Effector memory CD8-positive, alpha-beta T cell (primary cell): ENCODE results near the gene NAV1.
"Not testable (repeated sequence)": the region's sequence is repeated elsewhere in the genome, so short reads cannot be mapped to it uniquely, and the experiment has no call there.

Source experiments
- ATAC-seq: fragments of 150-1000 bp; cut with Tn5 transposase; replicated peaks from 2 replicates; pipeline ENCODE4 v1.10.0; 2021; ENCODE audit warnings: mild to moderate bottlenecking, moderate library complexity
- DNase-seq, 3 experiments: peaks; one replicate each; pipeline ENCODE4 v3.0.0; 2021
- H3K27ac Mint-ChIP-seq, 2 donors: one replicate each; pipeline ENCODE4 v1.8.0; 2022; ENCODE audit warnings: mild to moderate bottlenecking in 2 of 2, mixed read lengths in 2 of 2, moderate library complexity in 2 of 2
- H3K27me3 Mint-ChIP-seq, 2 donors: one replicate each; pipeline ENCODE4 v1.8.0; 2022; ENCODE audit warnings: mixed read lengths in 2 of 2
- H3K36me3 Mint-ChIP-seq: one replicate; pipeline ENCODE4 v1.8.0; 2022; ENCODE audit warnings: mild to moderate bottlenecking, moderate library complexity, mixed read lengths; ENCODE audit not compliant: insufficient read depth
- H3K4me1 Mint-ChIP-seq, 2 donors: one replicate each; pipeline ENCODE4 v1.8.0; 2022; ENCODE audit warnings: low read depth in 2 of 2, mixed read lengths in 2 of 2
- H3K4me3 Mint-ChIP-seq, 2 donors: one replicate each; pipeline ENCODE4 v1.8.0; 2022; ENCODE audit warnings: mild to moderate bottlenecking in 2 of 2, mixed read lengths in 2 of 2, moderate library complexity in 2 of 2
- H3K9me3 Mint-ChIP-seq, 2 donors: one replicate each; pipeline ENCODE4 v1.8.0; 2022; ENCODE audit warnings: mixed read lengths in 2 of 2

Gene NAV1

DNA sequence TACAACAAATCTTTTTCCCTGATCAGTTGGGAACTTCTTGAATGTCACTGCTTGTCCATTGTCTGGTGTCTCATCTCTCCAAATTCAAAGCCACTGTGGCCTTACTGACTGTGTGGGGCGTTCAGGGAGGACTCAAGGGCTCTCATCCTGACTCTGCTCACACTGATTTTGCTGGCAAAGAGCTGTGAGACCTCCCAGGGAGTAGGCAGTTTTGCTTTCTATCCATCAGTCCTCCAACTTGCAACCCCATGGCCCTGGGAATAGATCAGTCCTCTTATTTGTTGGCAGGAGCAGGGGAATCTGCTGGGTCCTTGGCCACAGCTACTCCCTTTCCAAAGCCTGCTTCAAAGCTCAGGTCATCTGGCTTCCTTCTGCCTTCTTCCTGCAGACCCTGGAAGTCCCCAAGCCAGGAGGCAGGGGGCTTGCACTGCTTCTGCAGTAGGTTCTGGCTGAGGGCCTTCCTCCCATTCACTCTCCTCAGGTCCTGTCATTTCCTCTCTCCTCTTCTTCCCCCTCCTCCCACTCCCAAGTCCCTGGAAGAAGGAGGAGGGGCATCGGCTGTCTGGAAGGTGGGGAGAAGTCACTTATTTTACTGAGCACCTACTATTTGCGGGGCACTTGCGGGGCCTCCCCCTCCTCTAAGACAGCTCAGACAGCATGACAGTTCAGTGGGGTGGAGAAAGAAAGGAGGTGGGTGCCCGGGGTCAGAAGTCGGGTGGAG lies 876 bp upstream of the NAV1 start:
- no peaks in the 10 kb centered on the region for H3K9me3 Mint-ChIP-seq
- ATAC-seq: no peak
- H3K36me3 Mint-ChIP-seq: peaks cover 3% of the 10 kb centered on the region
- DNase-seq: no peak
- H3K27ac Mint-ChIP-seq: peak overlapping the region in 1 of 2 donors; percentile 11
- peaks cover 15 to 19% of the 10 kb centered on the region in 2 donors for H3K4me1 Mint-ChIP-seq
- H3K27me3 Mint-ChIP-seq: peaks cover 71 to 81% of the 10 kb centered on the region in 2 donors
- H3K4me3 Mint-ChIP-seq: peak overlapping the region; percentile 72 to 80

DNA sequence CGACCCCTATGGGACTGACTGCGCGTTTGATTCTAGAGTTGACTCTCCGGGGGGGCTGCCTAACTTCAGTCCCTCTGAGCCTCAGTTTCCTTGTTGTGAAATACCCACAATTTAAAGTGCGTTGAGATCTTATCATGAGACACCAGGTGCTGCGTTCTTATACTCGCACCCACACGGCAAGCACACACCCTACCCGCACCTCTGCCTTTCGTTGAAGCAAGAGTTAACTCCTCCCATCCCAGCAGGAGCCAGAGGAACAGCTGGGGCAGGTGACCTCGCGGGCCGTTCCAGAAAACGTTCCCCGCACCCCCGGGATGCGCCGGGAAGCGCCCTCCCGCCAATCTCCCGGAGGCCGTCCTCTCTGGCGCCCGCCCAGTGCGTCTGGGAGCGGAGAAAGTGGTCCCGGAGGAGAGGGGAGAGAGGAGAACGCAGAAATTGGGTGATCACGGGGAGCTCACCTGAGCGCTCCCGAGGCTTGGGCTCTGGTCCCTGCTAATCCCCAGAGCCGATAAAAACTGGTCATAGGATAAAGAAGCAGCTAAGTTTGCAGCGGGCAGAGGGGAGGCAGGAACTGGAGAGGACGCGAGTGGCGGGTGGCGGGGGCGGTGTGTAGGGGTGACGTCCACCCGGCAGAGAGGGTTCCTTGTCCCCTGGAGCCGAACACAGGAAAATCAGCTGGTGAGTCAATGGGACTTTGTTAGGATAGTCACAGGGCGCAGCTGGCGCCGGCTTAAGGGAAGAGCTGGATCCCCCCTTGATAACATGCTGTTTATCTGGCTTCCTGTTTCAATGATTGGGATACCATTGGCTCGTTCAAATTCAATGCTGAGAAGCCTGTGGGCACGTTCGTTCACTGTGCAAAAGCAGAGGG lies 869 bp downstream of the NAV1 start:
- H3K9me3 Mint-ChIP-seq: no peaks in the 10 kb centered on the region
- H3K4me3 Mint-ChIP-seq: peak overlapping the region; percentile 63 to 65
- DNase-seq: no peak
- H3K4me1 Mint-ChIP-seq: peaks cover 15 to 19% of the 10 kb centered on the region in 2 donors
- ATAC-seq: no peak
- H3K27ac Mint-ChIP-seq: no peak overlapping the region
- H3K27me3 Mint-ChIP-seq: peaks cover 83 to 94% of the 10 kb centered on the region in 2 donors
- H3K36me3 Mint-ChIP-seq: peaks cover 3% of the 10 kb centered on the region

DNA sequence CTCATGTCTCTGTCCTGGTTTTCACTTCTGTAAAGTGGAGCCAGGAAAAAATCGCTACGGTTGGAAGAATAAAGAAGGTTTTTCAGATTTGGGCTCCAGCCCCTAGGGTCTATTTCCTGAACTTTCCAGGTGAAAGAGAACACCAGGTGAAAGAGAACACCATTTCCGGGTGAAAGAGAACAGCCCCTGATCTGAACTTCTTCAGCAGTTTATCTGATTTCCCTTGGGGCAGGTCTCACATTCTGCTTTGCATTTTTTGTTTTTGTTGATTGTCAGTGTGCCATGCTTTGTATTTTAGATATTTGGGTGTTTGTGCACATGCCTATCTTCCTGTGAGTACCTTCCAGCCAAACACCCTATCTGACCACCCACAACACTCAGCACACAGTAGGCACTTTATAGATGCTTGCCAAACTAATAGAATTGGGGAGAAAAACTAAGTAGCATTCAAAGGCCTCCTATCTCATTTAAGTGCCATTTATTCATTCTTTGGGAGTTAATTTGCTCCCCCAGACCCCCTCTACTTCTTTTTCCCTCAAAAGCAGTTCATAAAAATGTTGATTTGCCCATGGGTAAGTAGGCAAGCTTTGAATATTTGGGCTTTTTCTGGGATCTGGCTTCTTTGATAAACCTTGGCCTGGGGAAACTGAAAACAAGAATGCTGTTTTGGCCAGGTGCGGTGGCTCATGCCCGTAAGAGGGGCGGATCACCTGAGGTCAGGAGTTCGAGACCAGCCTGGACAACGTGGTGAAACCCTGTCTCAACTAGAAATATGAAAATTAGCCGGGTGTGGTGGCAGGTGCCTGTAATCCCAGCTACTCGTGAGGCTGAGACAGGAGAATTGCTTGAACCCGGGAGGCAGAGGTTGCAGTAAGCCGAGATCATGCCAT lies 2.2 kb downstream of the NAV1 start:
- no peak overlapping the region for H3K27ac Mint-ChIP-seq
- peaks cover 15 to 20% of the 10 kb centered on the region in 2 donors for H3K4me1 Mint-ChIP-seq
- peaks cover 3% of the 10 kb centered on the region for H3K36me3 Mint-ChIP-seq
- peaks cover 71 to 86% of the 10 kb centered on the region in 2 donors for H3K27me3 Mint-ChIP-seq
- no peak for DNase-seq
- H3K9me3 Mint-ChIP-seq: no peaks in the 10 kb centered on the region
- no peak overlapping the region for H3K4me3 Mint-ChIP-seq
- ATAC-seq: no peak

- no peak overlapping the region for H3K27ac Mint-ChIP-seq
- H3K9me3 Mint-ChIP-seq: no peaks in the 10 kb centered on the region
- peaks cover 57 to 74% of the 10 kb centered on the region in 2 donors for H3K27me3 Mint-ChIP-seq
- peaks cover 3% of the 10 kb centered on the region for H3K36me3 Mint-ChIP-seq
- peaks cover 15 to 22% of the 10 kb centered on the region in 2 donors for H3K4me1 Mint-ChIP-seq
- DNase-seq (no peak), ATAC-seq (no peak)
- no peak overlapping the region for H3K4me3 Mint-ChIP-seq
These were observed 3.5 kb downstream of the NAV1 start for GRCh38 chr1:201542309-201543035.

GRCh38 chr1:201543871-201544642 lies 5.1 kb downstream of the NAV1 start:
- no peak overlapping the region for H3K4me3 Mint-ChIP-seq
- DNase-seq (no peak), ATAC-seq (no peak)
- peaks cover 6 to 12% of the 10 kb centered on the region in 2 donors for H3K4me1 Mint-ChIP-seq
- H3K27ac Mint-ChIP-seq: no peak overlapping the region
- H3K36me3 Mint-ChIP-seq: peaks cover 3% of the 10 kb centered on the region
- H3K27me3 Mint-ChIP-seq: peaks cover 45 to 60% of the 10 kb centered on the region in 2 donors
- H3K9me3 Mint-ChIP-seq: no peaks in the 10 kb centered on the region

GRCh38 chr1:201544710-201545109 lies 5.8 kb downstream of the NAV1 start:
- H3K9me3 Mint-ChIP-seq: no peaks in the 10 kb centered on the region
- DNase-seq (no peak), ATAC-seq (no peak)
- peaks cover 3% of the 10 kb centered on the region for H3K36me3 Mint-ChIP-seq
- H3K27me3 Mint-ChIP-seq: peaks cover 42 to 55% of the 10 kb centered on the region in 2 donors
- H3K4me1 Mint-ChIP-seq: peaks cover 3 to 9% of the 10 kb centered on the region in 2 donors
- no peak overlapping the region for H3K27ac Mint-ChIP-seq
- no peak overlapping the region for H3K4me3 Mint-ChIP-seq

GRCh38 chr1:201545851-201546492 lies 7.0 kb downstream of the NAV1 start:
- Mint-ChIP-seq H3K4me3 (no peak overlapping the region), H3K9me3 (no peaks in the 10 kb centered on the region), H3K27ac (no peak overlapping the region), H3K36me3 (peaks cover 3% of the 10 kb centered on the region), H3K27me3 (peaks cover 29 to 43% of the 10 kb centered on the region in 2 donors), H3K4me1 (peaks cover 0 to 5% of the 10 kb centered on the region in 2 donors)
- DNase-seq (no peak), ATAC-seq (no peak)

DNA sequence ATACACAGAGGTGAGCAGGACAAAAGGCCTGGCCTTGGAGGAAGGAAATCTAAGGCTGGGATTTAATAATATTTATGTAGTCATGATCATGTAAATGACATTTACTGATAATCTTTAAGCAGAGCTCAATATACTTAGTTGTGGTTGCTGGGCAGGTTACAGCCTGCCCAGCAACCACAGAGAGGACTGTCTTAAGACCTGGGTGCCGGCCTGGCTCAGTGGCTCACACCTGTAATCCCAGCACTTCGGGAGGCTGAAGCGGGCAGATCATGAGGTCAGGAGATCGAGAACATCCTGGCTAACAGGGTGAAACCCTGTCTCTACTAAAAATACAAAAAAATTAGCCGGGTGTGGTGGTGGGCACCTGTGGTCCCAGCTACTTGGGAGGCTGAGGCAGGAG lies 10.6 kb downstream of the NAV1 start:
- H3K4me3 Mint-ChIP-seq, H3K9me3 Mint-ChIP-seq: not testable (repeated sequence)

GRCh38 chr1:201551096-201551495 lies 12.2 kb downstream of the NAV1 start:
- Mint-ChIP-seq H3K4me1 (peaks cover 0 to 2% of the 10 kb centered on the region in 2 donors), H3K9me3 (no peaks in the 10 kb centered on the region), H3K4me3 (no peak overlapping the region), H3K36me3 (peaks cover 2% of the 10 kb centered on the region), H3K27me3 (peaks cover 0 to 25% of the 10 kb centered on the region in 2 donors), H3K27ac (no peak overlapping the region)
- no peak for DNase-seq
- ATAC-seq: no peak

More for the DNA sequence above, 10.6 kb downstream of the NAV1 start:
- not testable (repeated sequence) for H3K27ac Mint-ChIP-seq, H3K4me1 Mint-ChIP-seq, ATAC-seq, H3K36me3 Mint-ChIP-seq, DNase-seq
- peaks cover 0 to 31% of the 10 kb centered on the region in 2 donors for H3K27me3 Mint-ChIP-seq

DNA sequence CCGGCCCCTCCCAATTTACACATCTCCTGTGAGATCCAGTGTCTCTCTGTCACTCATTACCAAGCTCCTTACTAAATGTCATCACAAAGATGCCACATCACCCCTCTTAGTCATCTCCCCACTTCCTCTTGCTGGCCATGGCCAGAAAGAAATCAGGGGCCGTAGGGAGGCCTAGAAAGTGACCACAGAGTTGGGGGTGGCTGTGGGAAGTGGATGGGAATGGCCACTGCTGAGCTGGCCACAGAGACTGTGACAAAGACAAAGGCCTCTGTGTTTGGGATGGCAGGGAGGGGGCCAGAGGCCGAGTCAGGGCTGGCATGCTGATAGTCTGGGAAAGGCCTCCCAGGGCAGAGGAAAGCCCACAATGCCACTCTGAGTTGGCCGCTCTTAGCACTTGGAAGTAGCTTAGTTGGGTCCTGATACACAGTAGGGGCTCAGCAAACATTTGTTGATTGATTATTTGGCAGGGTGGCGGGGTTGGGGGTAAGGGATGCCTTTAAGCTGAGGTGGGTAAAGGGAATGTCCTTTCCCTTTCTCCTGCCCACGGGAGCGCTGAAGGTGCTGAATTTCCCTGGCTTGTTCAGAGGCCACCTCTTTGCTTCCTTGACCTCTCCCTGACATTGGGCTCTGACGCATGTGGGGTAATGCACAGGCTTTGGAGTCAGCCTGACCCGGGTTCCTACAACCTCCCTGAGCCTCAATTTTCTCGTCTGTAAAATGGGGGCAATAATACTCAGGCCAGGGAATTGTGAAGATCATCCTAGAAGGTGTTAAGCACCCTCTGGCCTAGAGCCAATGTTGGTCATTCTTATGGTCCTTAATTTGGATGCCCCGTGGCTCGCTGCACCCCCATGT lies 13.2 kb downstream of the NAV1 start:
- Mint-ChIP-seq H3K27ac (no peak overlapping the region), H3K4me1 (no peaks in the 10 kb centered on the region), H3K36me3 (peaks cover 2% of the 10 kb centered on the region), H3K4me3 (no peak overlapping the region), H3K9me3 (no peaks in the 10 kb centered on the region), H3K27me3 (peaks cover 0 to 23% of the 10 kb centered on the region in 2 donors)
- DNase-seq: no peak
- no peak for ATAC-seq

- DNase-seq (no peak), ATAC-seq (no peak)
- no peaks in the 10 kb centered on the region for H3K9me3 Mint-ChIP-seq
- H3K4me3 Mint-ChIP-seq: no peak overlapping the region
- H3K27me3 Mint-ChIP-seq: peaks cover 0 to 23% of the 10 kb centered on the region in 2 donors
- no peaks in the 10 kb centered on the region for H3K4me1 Mint-ChIP-seq
- no peak overlapping the region for H3K27ac Mint-ChIP-seq
- H3K36me3 Mint-ChIP-seq: peaks cover 2% of the 10 kb centered on the region
These were observed 14.0 kb downstream of the NAV1 start for GRCh38 chr1:201552941-201553351.
